GM12878 (cell line): ENCODE results near the gene UTP25. TPM values are rescaled to one million over a fixed set of nuclear protein-coding genes. Genes with fewer than 3 reads are reported as not detected.

Source experiments
- ATAC-seq: fragments of 200-7000 bp; cut with Tn5 transposase; 3 replicates; pipeline ENCODE4 v1.9.1; 2020; ENCODE audit warnings: mild to moderate bottlenecking, moderate library complexity
- BruUV-seq: library from RNA; stranded (reverse); fragments of 400-500 nt; replicated peaks from 2 replicates; lab custom pipeline; 2021; lab: Mats Ljungman, UMichigan
- CTCF ChIA-PET: fragments of 300-600 bp; sonication (Branson Sonifier 250); formaldehyde crosslinking; extraction: SDS; loops from one replicate; lab custom pipeline; 2021; ENCODE audit warnings: inconsistent platforms; lab: Yijun Ruan, JAX
- POLR2A ChIA-PET: fragments of 350-600 bp; formaldehyde crosslinking; extraction: SDS; loops from one replicate; lab custom pipeline; 2021; ENCODE audit warnings: inconsistent platforms; lab: Charles Lee
- RAD21 ChIA-PET: fragments of 300-600 bp; sonication (Branson Sonifier 250); formaldehyde crosslinking; loops from one replicate; lab custom pipeline; 2023; ENCODE audit warnings: antibody characterized with exemption; ENCODE audit not compliant: unreplicated experiment; lab: Charles Lee
- SMC1A ChIA-PET: fragments of 300-600 bp; sonication (Branson Sonifier 250); formaldehyde crosslinking; loops from one replicate; lab custom pipeline; 2023; ENCODE audit not compliant: unreplicated experiment, uncharacterized antibody; lab: Charles Lee
- DNase-seq: peaks from one replicate; pipeline ENCODE4 v3.0.0-alpha.2; 2011; ENCODE audit warnings: low read depth, low spot score
- FAIRE-seq: peaks from 3 replicates; lab custom pipeline; 2011; peaks lifted over from hg19 to GRCh38; lab: Jason Lieb, UNC
- H2AFZ ChIP-seq: 2 replicates; pipeline ENCODE4 v1.6.0; 2011; ENCODE audit warnings: low read depth, low read length, control low read depth; ENCODE audit not compliant: control insufficient read depth
- H3K27ac ChIP-seq: 2 replicates; pipeline ENCODE4 v1.5.1; 2011; ENCODE audit warnings: control low read depth; ENCODE audit not compliant: control insufficient read depth, insufficient read depth
- H3K27me3 ChIP-seq, 2 experiments: replicated peaks in 1 of 2; 2 replicates each; pipeline versions ENCODE4 v1.6.0 to v1.6.1; 2011; ENCODE audit warnings: low read length in 1 of 2; ENCODE audit not compliant: control insufficient read depth in 2 of 2, insufficient read depth in 2 of 2
- H3K36me3 ChIP-seq, 2 experiments: 2 replicates each; pipeline ENCODE4 v1.5.1; 2011; ENCODE audit warnings: low read length in 1 of 2; ENCODE audit not compliant: control insufficient read depth in 2 of 2, insufficient read depth in 2 of 2
- H3K4me1 ChIP-seq: 2 replicates; pipeline ENCODE4 v1.6.1; 2011; ENCODE audit warnings: mild to moderate bottlenecking, low read length, moderate library complexity, mixed read lengths; ENCODE audit not compliant: control insufficient read depth, insufficient read depth
- H3K4me2 ChIP-seq: 2 replicates; pipeline ENCODE4 v1.6.0; 2011; ENCODE audit warnings: control low read depth; ENCODE audit not compliant: control insufficient read depth, insufficient read depth
- H3K4me3 ChIP-seq: fragments of 200-600 bp; sonication (generic); 2 replicates; pipeline ENCODE4 v1.5.1; 2016
- H3K79me2 ChIP-seq: 2 replicates; pipeline ENCODE4 v1.6.0; 2011; ENCODE audit warnings: low read length; ENCODE audit not compliant: control insufficient read depth, insufficient read depth
- H3K9ac ChIP-seq: 2 replicates; pipeline ENCODE4 v1.8.0; 2011; ENCODE audit warnings: low read length, control low read depth, mixed read lengths; ENCODE audit not compliant: control insufficient read depth, insufficient read depth
- H3K9me3 ChIP-seq: replicated peaks from 3 replicates; pipeline ENCODE4 v1.5.1; 2011; ENCODE audit warnings: mild to moderate bottlenecking, low read length; ENCODE audit not compliant: control insufficient read depth, insufficient read depth
- H4K20me1 ChIP-seq: 2 replicates; pipeline ENCODE4 v1.6.0; 2011; ENCODE audit not compliant: control insufficient read depth, insufficient read depth
- CHD2 ChIP-seq: IDR thresholded peaks from 2 replicates; pipeline ENCODE4 v1.6.1; 2011; ENCODE audit warnings: low read depth, low read length, improper control_type of control experiment, borderline replicate concordance
- MXI1 ChIP-seq: fragments of 150-350 bp; IDR thresholded peaks from 2 replicates; pipeline ENCODE4 v1.6.1; 2011; ENCODE audit warnings: low read depth, mild to moderate bottlenecking, inconsistent platforms, low read length, improper control_type of control experiment
- NFIC ChIP-seq: IDR thresholded peaks from 2 replicates; pipeline ENCODE4 v1.6.1; 2012; ENCODE audit warnings: low read depth, mild to moderate bottlenecking, inconsistent platforms, low read length, moderate library complexity
- POLR2A ChIP-seq: IDR thresholded peaks from 2 replicates; pipeline ENCODE4 v1.6.1; 2011; ENCODE audit warnings: low read depth, mild to moderate bottlenecking, low read length
- POLR2AphosphoS5 ChIP-seq: IDR thresholded peaks from 2 replicates; pipeline ENCODE4 v1.6.1; 2011; ENCODE audit warnings: mild to moderate bottlenecking, low read length, inconsistent platforms
- SUPT20H ChIP-seq: IDR thresholded peaks from 2 replicates; pipeline ENCODE4 v1.6.1; 2011; ENCODE audit warnings: low read depth, mild to moderate bottlenecking, low read length, moderate library complexity, borderline replicate concordance; ENCODE audit not compliant: control insufficient read depth
- ZNF217 ChIP-seq: fragments of 450-650 bp; IDR thresholded peaks from 2 replicates; pipeline ENCODE4 v1.6.1; 2017; ENCODE audit warnings: antibody characterized with exemption, mild to moderate bottlenecking
- WGBS: methylation state at CpG from one replicate; pipeline ENCODE4 v1.1.6; 2016; ENCODE audit warnings: low lambda C conversion rate; ENCODE audit not compliant: insufficient replicate concordance, insufficient coverage; ENCODE audit errors: missing lambda C conversion rate; 5-methylcytosine and 5-hydroxymethylcytosine counted together
- in situ Hi-C: fragments of 300-500 bp; cut with MboI; formaldehyde crosslinking; loops from 9 replicates; pipeline ENCODE4 v1.14.3; 2018; ENCODE audit warnings: mixed read lengths
- intact Hi-C: fragments of 100-400 bp; cut with micrococcal nuclease; formaldehyde crosslinking; loops from one replicate; pipeline ENCODE4 v1.14.2; 2022; ENCODE audit not compliant: unreplicated experiment
- polyA plus RNA-seq, 11 experiments: library from polyadenylated mRNA; depleted of rRNA in 4 of 11; unstranded in 6 of 11; stranded (reverse) in 5 of 11; fragments of >200 nt; fragmentation: Nextera tagmentation in 4 of 11; fragmentation: Illumina TruSeq in 1 of 11; extraction: Ambion mirVana in 4 of 11; extraction: Trizol in 1 of 11; gene quantifications; 1 replicate in 1 of 11; 2 replicates in 10 of 11; pipeline versions ENCODE4 v1.2.1 to v1.2.3, GENCODE V29; 2011 to 2016; ENCODE audit warnings: inconsistent platforms in 2 of 11, missing spikeins in 2 of 11, low read depth in 1 of 11
- total RNA-seq, 4 experiments: library from RNA; depleted of rRNA in 3 of 4; stranded (reverse); fragments of >200 nt in 3 of 4; fragmentation: Illumina TruSeq in 1 of 4; extraction: Trizol in 1 of 4; gene quantifications; 2 replicates each; pipeline versions ENCODE4 v1.2.1 to v1.2.3, GENCODE V29; 2013 to 2021
- TF ChIP-seq, protein P1 (sequence below): fragments of 450-650 bp; IDR thresholded peaks from 2 replicates; pipeline ENCODE4 v1.6.1; 2017; ENCODE audit warnings: low read depth, mild to moderate bottlenecking, moderate library complexity

Gene UTP25
- total and polyA plus RNA-seq, 10 of the 15 experiments (the other 5 are each of a cell fraction or from before 2014, with no cell fraction given) = 3.0 to 13.3 (median 8.5) TPM

- FAIRE-seq (no peak), ATAC-seq (no peak), DNase-seq (no peak)
- Histone ChIP-seq H3K4me3 (no peak overlapping the region), H3K36me3 (no peaks in the 10 kb centered on the region), H3K9ac (no peak overlapping the region), H4K20me1 (no peaks in the 10 kb centered on the region), H2AFZ (no peak overlapping the region), H3K4me1 (no peaks in the 10 kb centered on the region), H3K9me3 (no peaks in the 10 kb centered on the region), H3K27ac (no peak overlapping the region), H3K27me3 (no peaks in the 10 kb centered on the region; a peak in 1 of 4 replicates), H3K4me2 (no peak overlapping the region), H3K79me2 (no peaks in the 10 kb centered on the region)
- in situ Hi-C loops (loop anchor here (5.0 kb wide), 1 partner anchor 123 kb away; no protein-coding TSS in a partner anchor), intact Hi-C loops (no loop called here)
- no TSS peak for BruUV-seq
- ChIA-PET SMC1A (no interaction called here), POLR2A (no interaction called here), RAD21 (no interaction called here), CTCF (interaction anchor here (1.2 to 1.4 kb wide), 3 partner anchors 10 to 126 kb away, joined by 3 read pairs; no protein-coding TSS in a partner anchor)
- 43% methylated on average over 4 of the region's 4 CpGs for WGBS
- no peak for TF ChIP-seq CHD2
- TF ChIP-seq NFIC = no peak
- TF ChIP-seq MXI1 = no peak
- TF ChIP-seq ZNF217 = no peak
- TF ChIP-seq, protein P1, sequence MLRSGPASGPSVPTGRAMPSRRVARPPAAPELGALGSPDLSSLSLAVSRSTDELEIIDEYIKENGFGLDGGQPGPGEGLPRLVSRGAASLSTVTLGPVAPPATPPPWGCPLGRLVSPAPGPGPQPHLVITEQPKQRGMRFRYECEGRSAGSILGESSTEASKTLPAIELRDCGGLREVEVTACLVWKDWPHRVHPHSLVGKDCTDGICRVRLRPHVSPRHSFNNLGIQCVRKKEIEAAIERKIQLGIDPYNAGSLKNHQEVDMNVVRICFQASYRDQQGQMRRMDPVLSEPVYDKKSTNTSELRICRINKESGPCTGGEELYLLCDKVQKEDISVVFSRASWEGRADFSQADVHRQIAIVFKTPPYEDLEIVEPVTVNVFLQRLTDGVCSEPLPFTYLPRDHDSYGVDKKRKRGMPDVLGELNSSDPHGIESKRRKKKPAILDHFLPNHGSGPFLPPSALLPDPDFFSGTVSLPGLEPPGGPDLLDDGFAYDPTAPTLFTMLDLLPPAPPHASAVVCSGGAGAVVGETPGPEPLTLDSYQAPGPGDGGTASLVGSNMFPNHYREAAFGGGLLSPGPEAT = no peak
- TF ChIP-seq SUPT20H = no peak
- TF ChIP-seq POLR2A = no peak
- no peak for TF ChIP-seq POLR2AphosphoS5
Observed at GRCh38 chr1:209863766-209864485, 36.2 kb downstream of the UTP25 start.
